SW 1271 (cell line): Measurements from ENCODE around the gene ELF2.
A peak's percentile ranks its signal among the peaks of the same experiment; 100 is the strongest.
"Not testable (repeated sequence)": the region's sequence is repeated elsewhere in the genome, so short reads cannot be mapped to it uniquely, and the experiment has no call there.

ENCODE experiments used
- DNase-seq, 2 experiments: peaks; one replicate each; lab custom pipeline; 2025; lab: John Stamatoyannopoulos, UW

Gene ELF2

DNA sequence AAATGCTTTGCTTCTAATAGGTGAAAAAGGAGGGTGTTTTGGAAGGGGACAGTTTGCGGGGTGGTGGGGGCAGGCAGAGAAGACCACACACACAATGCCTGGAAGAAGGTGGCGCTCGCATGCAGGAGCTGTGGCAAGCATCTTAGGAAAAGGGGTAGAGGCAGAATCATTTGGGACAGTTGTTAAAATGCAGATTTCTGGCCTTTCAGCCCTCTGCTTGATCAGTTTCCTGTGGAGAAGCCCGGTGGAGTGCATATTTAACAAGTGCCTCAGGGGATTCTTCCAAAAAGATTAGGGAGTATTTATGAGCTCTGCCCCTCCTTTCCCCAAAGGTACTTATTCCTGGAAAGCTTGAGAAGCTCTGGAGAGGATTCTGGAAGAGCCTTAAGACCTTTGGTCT is 156.6 kb downstream of the ELF2 start:
- DNase-seq = no peak

DNA sequence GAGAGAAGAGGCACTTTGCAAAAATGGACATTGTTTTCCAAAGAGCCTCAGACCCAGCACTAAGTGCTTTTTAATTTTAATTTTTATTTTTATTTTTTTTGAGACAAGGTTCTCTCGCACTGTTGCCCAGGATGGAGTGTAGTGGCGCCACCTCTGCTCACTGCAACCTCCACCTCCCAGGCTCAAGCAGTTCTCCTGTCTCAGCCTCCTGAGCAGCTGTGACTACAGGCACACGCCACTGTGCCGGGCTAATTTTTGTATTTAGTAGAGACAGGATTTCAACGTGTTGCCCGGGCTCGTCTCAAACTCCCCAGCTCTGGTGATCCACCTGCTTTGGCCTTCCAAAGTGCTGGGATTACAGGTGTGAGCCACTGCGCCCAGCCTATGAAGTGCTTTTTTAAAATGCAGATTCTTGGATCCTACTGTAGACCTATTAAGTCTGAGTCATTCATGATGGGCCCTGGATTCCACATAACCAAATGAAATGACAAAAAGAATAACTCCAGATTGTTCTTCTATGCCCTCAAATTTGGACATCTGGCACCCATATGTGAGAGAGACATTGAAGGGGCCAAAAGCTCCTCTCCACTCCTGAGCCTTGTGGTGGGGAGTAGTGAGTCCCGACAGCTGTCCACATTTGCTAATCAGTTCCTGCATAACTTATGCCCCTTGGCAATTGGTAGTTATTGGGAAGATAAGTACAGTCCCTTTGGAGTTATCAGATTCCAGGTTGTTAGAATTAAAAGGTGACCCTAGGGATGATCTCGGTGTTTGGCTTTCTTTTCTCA is 157.9 kb downstream of the ELF2 start:
- DNase-seq = no peak

DNA sequence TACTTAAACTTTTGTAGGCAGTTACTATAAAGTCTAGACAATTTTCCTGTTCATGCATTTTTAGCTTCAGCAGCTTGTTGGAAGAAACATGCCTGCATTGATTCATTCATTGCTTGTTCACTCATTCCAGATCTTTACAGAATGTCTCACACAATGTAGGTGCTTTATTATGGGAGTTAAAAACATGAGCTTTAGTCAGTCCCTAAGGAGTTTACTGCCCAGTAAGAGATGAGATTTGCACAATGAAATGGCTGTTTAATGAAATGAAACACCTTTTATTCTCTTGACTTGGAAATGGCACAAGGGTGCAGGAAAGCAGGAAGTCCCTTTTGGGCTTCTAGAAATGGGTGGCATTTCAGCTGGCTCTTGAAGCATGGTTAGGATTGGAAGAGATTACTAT is 158.5 kb downstream of the ELF2 start:
- no peak for DNase-seq

DNA sequence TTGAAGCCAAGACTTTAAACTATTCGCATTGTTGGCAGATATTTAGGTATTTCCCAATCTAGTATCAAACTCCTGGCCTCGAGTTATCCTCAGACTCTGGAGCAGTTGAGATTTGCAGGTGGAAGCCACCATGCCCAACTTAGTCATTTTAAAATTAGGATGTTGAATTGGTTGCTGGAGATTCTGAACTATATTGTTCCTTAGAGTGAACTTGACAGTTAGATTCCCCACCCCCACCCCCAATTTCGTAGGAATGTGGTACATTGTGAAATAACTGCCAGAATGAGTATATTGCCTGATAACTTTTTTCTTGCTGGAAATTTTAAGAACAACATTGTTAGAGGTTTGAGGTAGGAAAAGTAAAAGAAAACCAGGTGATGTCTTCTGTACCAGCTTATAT is 159.2 kb downstream of the ELF2 start:
- no peak for DNase-seq

DNA sequence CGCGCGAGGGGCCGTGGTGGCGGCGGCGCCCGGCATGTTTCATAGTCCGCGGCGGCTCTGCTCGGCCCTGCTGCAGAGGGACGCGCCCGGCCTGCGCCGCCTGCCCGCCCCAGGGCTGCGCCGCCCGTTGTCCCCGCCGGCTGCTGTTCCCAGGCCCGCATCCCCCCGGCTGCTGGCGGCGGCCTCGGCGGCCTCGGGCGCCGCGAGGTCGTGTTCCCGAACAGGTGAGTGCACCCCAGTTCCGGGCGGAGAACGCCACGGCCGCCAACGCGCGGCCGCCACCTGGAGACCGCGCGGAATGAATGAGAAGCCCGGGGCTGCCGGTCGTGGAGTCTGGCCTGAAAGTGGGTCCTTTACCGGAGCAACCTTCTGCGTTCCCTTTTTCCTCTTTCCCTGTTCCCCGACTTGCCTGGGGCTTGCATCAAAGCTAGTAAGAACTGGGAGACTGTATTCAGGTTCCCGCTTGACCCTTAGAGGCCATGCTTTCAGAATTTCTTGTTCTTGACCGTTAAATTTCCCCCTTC is 161.0 kb downstream of the ELF2 start:
- DNase-seq = peak in 1 of 2 experiments; percentile 17

DNA sequence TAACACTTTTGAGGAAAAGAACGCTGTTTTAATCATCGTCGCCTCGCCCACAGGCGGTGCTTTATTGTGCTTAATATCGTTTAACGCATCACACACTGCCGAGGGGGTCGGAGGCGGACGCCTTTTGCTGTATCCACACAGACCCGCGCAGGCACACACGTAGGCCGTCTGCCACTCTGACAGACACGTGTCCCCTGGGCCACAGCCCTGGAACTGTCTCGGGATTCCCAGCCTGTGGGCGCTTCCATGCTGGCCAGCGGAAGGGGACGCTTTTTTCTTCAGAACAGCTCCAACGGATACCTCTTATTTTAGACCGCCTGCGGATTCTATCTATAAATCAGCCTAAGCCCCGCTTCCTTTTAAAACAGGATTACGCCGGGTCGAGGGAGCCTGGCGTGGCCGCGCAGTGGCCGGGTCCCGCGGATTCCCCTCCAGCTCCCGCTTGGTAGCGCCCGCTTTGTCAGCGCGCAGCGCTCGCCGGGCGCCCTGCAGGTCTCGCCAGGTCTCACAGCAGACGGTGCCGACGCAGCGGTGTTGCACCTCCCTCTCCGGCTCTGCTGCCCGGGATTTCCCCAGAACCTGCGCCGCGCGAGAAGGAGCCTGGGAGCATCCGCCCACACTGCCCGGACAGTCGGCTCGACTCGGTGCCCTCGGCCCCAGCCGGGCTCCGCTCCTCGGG is 161.6 kb downstream of the ELF2 start, which contains the start of gene NOCT:
NOCT (plus strand) TSS at position 513 of the 679 bp plus-strand sequence. CDS start 201 bp downstream, outside the sequence.
- DNase-seq = peak; percentile 41 to 78

GRCh38 chr4:139014371-139015268 is 162.4 kb downstream of the ELF2 start:
- DNase-seq = peak; percentile 71 to 93

- no peak for DNase-seq
These were observed 165.6 kb downstream of the ELF2 start for GRCh38 chr4:139011225-139011950.

- no peak for DNase-seq
These were observed 167.3 kb downstream of the ELF2 start for GRCh38 chr4:139009702-139010101.

DNA sequence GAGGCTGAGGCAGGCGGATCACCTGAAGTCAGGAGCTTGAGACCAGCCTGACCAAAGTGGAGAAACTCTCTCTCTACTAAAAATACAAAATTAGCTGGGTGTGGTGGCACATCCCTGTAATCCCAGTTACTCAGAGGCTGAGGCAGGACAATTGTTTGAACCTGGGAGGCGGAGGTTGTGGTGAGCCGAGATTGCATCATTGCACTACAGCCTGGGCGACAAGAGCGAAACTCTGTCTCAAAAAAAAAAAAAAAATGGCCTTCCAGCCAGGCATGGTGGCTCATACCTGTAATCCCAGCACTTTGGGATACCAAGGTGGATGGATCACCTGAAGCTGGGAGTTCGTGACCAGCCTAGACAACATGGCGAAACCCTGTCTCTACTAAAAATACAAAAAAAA is 168.7 kb downstream of the ELF2 start:
- not testable (repeated sequence) for DNase-seq

GRCh38 chr4:139007640-139008039 is 169.4 kb downstream of the ELF2 start:
- no peak for DNase-seq
